Neural cell (in vitro differentiated cells): ENCODE results near the gene SLCO3A1. TPM values are rescaled to one million over a fixed set of nuclear protein-coding genes. Genes with fewer than 3 reads are reported as not detected.

Experiments used
- H2AFZ ChIP-seq: fragments of 200-600, 300-800 bp; sonication (generic), shearing (Covaris generic); 2 replicates; pipeline ENCODE4 v1.6.0; 2014; ENCODE audit warnings: low read depth, mild to moderate bottlenecking, antibody characterized with exemption, low read length, moderate library complexity
- H3F3A ChIP-seq: fragments of 200-600 bp; shearing (Covaris generic); 2 replicates; pipeline ENCODE4 v1.6.1; 2016; ENCODE audit warnings: mild to moderate bottlenecking, moderate library complexity, mixed read lengths, antibody characterized with exemption, low read length; ENCODE audit not compliant: insufficient read depth, poor library complexity, severe bottlenecking
- H3K27ac ChIP-seq: fragments of 200-600, 300-800 bp; sonication (generic), shearing (Covaris generic); 2 replicates; pipeline ENCODE4 v1.5.1; 2014; ENCODE audit warnings: mild to moderate bottlenecking, low read length, moderate library complexity
- H3K27me3 ChIP-seq: fragments of 300-800, 200-600 bp; sonication (generic), shearing (Covaris generic); 2 replicates; pipeline ENCODE4 v1.6.0; 2014; ENCODE audit warnings: mild to moderate bottlenecking, low read depth, low read length, moderate library complexity; ENCODE audit not compliant: insufficient read depth
- H3K36me3 ChIP-seq: fragments of 300-800, 200-600 bp; sonication (generic), shearing (Covaris generic); 2 replicates; pipeline ENCODE4 v1.5.1; 2014; ENCODE audit warnings: mild to moderate bottlenecking, antibody characterized with exemption, low read length, moderate library complexity; ENCODE audit not compliant: insufficient read depth
- H3K4me2 ChIP-seq: fragments of 300-800, 200-600 bp; sonication (generic), shearing (Covaris generic); 2 replicates; pipeline ENCODE4 v1.6.0; 2014; ENCODE audit warnings: mild to moderate bottlenecking, low read length
- H3K4me3 ChIP-seq: fragments of 300-800, 200-600 bp; sonication (generic), shearing (Covaris generic); 2 replicates; pipeline ENCODE4 v1.5.1; 2014; ENCODE audit warnings: mild to moderate bottlenecking, low read length, moderate library complexity
- H3K79me2 ChIP-seq: fragments of 200-600 bp; shearing (Covaris generic); replicated peaks from 2 replicates; pipeline ENCODE4 v1.6.0; 2014; ENCODE audit warnings: mild to moderate bottlenecking, low read length, moderate library complexity; ENCODE audit not compliant: insufficient read depth
- H3K9ac ChIP-seq: fragments of 300-800, 200-600 bp; sonication (generic), shearing (Covaris generic); 2 replicates; pipeline ENCODE4 v1.6.1; 2016; ENCODE audit warnings: mild to moderate bottlenecking, low read length, mixed read lengths
- H3K9me2 ChIP-seq: fragments of 200-600 bp; shearing (Covaris generic); 2 replicates; pipeline ENCODE4 v1.6.1; 2016; ENCODE audit warnings: mild to moderate bottlenecking, low read length, mixed read lengths; ENCODE audit not compliant: insufficient read depth
- H3K9me3 ChIP-seq: fragments of 200-600, 300-800 bp; sonication (generic), shearing (Covaris generic); 2 replicates; pipeline ENCODE4 v1.6.1; 2016; ENCODE audit warnings: mild to moderate bottlenecking, mixed run types, low read length, moderate library complexity, mixed read lengths
- H4K20me1 ChIP-seq: fragments of 200-600 bp; shearing (Covaris generic); 2 replicates; pipeline ENCODE4 v1.6.1; 2016; ENCODE audit warnings: mild to moderate bottlenecking, mixed run types; ENCODE audit not compliant: insufficient read depth
- EP300 ChIP-seq: fragments of 450-650 bp; conservative IDR thresholded peaks from 2 replicates; pipeline ENCODE4 v1.6.1; 2014; ENCODE audit warnings: antibody characterized with exemption, mild to moderate bottlenecking, moderate library complexity; ENCODE audit not compliant: poor library complexity, severe bottlenecking
- EZH2 ChIP-seq: fragments of 200-600, 300-800 bp; shearing (Covaris generic), sonication (generic); IDR thresholded peaks from 2 replicates; pipeline ENCODE4 v1.6.1; 2014; ENCODE audit warnings: antibody characterized with exemption, low read length, borderline replicate concordance, mild to moderate bottlenecking; ENCODE audit not compliant: insufficient read depth, poor library complexity, severe bottlenecking
- MXI1 ChIP-seq: fragments of 450-650 bp; conservative IDR thresholded peaks from 2 replicates; pipeline ENCODE4 v1.6.1; 2014; ENCODE audit warnings: antibody characterized with exemption, mild to moderate bottlenecking; ENCODE audit not compliant: poor library complexity, severe bottlenecking
- POLR2AphosphoS5 ChIP-seq: IDR thresholded peaks from 2 replicates; pipeline ENCODE4 v1.6.1; 2012
- RAD21 ChIP-seq: fragments of 450-650 bp; conservative IDR thresholded peaks from 2 replicates; pipeline ENCODE4 v1.6.1; 2014; ENCODE audit warnings: antibody characterized with exemption, mild to moderate bottlenecking, moderate library complexity
- REST ChIP-seq: IDR thresholded peaks from 2 replicates; pipeline ENCODE4 v1.6.1; 2012; ENCODE audit warnings: borderline replicate concordance
- SMC3 ChIP-seq: fragments of 450-650 bp; conservative IDR thresholded peaks from 2 replicates; pipeline ENCODE4 v1.6.1; 2014; ENCODE audit warnings: antibody characterized with exemption, mild to moderate bottlenecking, moderate library complexity; ENCODE audit not compliant: poor library complexity
- TAF1 ChIP-seq: IDR thresholded peaks from 2 replicates; pipeline ENCODE4 v1.6.1; 2012; ENCODE audit warnings: low read depth
- polyA plus RNA-seq: library from polyadenylated mRNA; depleted of rRNA; stranded (reverse); fragments of >200 nt; gene quantifications from 2 replicates; pipeline ENCODE4 v1.2.3, GENCODE V29; 2014
- TF ChIP-seq, protein P1 (sequence below): fragments of 450-650 bp; IDR thresholded peaks from 2 replicates; pipeline ENCODE4 v1.5.1; 2014; ENCODE audit warnings: antibody characterized with exemption, mild to moderate bottlenecking, moderate library complexity; ENCODE audit not compliant: poor library complexity, severe bottlenecking

SLCO3A1 gene
- polyA plus RNA-seq, 1 donor from 2014 or later, result 14.2 TPM

- no peaks in the 10 kb centered on the region for H3K9me2 ChIP-seq
- TF ChIP-seq SMC3 (no peak), MXI1 (no peak)
- no peak overlapping the region for H3K9ac ChIP-seq
- no peaks in the 10 kb centered on the region for H4K20me1 ChIP-seq
- H3K27ac ChIP-seq, result no peak overlapping the region
- H3K4me2 ChIP-seq, result no peak overlapping the region
- H3K27me3 ChIP-seq, result no peaks in the 10 kb centered on the region
- peaks cover 3% of the 10 kb centered on the region for H3K36me3 ChIP-seq
- H3F3A ChIP-seq, result no peaks in the 10 kb centered on the region
- no peaks in the 10 kb centered on the region for H3K9me3 ChIP-seq
- no peak overlapping the region for H2AFZ ChIP-seq
- peaks cover 4% of the 10 kb centered on the region for H3K79me2 ChIP-seq
- no peak overlapping the region for H3K4me3 ChIP-seq
Measured at GRCh38 chr15:91894606-91895005, 41.1 kb downstream of the SLCO3A1 start.

- Histone ChIP-seq H3F3A (no peaks in the 10 kb centered on the region), H3K9me2 (no peaks in the 10 kb centered on the region), H3K36me3 (peaks cover 3% of the 10 kb centered on the region), H3K9me3 (no peaks in the 10 kb centered on the region), H2AFZ (no peak overlapping the region), H3K79me2 (peaks cover 4% of the 10 kb centered on the region), H3K27ac (no peak overlapping the region), H3K4me2 (no peak overlapping the region), H3K9ac (no peak overlapping the region), H3K27me3 (no peaks in the 10 kb centered on the region), H4K20me1 (no peaks in the 10 kb centered on the region), H3K4me3 (no peak overlapping the region)
- no peak for TF ChIP-seq EP300
- TF ChIP-seq RAD21, result no peak
- no peak for TF ChIP-seq TAF1
- TF ChIP-seq REST, result no peak
- no peak for TF ChIP-seq POLR2AphosphoS5
Measured at GRCh38 chr15:91895051-91895450, 41.5 kb downstream of the SLCO3A1 start.

- H3K9me2 ChIP-seq, result no peaks in the 10 kb centered on the region
- no peak overlapping the region for H2AFZ ChIP-seq
- TF ChIP-seq TAF1 (no peak), POLR2AphosphoS5 (no peak), SMC3 (no peak), MXI1 (no peak), EP300 (no peak), RAD21 (no peak), EZH2 (no peak), REST (no peak)
- TF ChIP-seq, protein P1, sequence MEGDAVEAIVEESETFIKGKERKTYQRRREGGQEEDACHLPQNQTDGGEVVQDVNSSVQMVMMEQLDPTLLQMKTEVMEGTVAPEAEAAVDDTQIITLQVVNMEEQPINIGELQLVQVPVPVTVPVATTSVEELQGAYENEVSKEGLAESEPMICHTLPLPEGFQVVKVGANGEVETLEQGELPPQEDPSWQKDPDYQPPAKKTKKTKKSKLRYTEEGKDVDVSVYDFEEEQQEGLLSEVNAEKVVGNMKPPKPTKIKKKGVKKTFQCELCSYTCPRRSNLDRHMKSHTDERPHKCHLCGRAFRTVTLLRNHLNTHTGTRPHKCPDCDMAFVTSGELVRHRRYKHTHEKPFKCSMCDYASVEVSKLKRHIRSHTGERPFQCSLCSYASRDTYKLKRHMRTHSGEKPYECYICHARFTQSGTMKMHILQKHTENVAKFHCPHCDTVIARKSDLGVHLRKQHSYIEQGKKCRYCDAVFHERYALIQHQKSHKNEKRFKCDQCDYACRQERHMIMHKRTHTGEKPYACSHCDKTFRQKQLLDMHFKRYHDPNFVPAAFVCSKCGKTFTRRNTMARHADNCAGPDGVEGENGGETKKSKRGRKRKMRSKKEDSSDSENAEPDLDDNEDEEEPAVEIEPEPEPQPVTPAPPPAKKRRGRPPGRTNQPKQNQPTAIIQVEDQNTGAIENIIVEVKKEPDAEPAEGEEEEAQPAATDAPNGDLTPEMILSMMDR, result no peak
- H3K9ac ChIP-seq, result no peak overlapping the region
- H3K27ac ChIP-seq, result no peak overlapping the region
- no peak overlapping the region for H3K4me2 ChIP-seq
- peaks cover 14% of the 10 kb centered on the region for H3K79me2 ChIP-seq
- H3F3A ChIP-seq, result no peaks in the 10 kb centered on the region
- no peaks in the 10 kb centered on the region for H3K9me3 ChIP-seq
- no peak overlapping the region for H3K4me3 ChIP-seq
- H3K36me3 ChIP-seq, result peaks cover 3% of the 10 kb centered on the region
- no peaks in the 10 kb centered on the region for H4K20me1 ChIP-seq
- H3K27me3 ChIP-seq, result no peaks in the 10 kb centered on the region
Measured at GRCh38 chr15:91896341-91897055, 43.0 kb downstream of the SLCO3A1 start.
